PC-9 (cell line): ENCODE data around the gene AHCYL2. TPM values are rescaled to one million over a fixed set of nuclear protein-coding genes. Genes with fewer than 3 reads are reported as not detected.

Source experiments
- BruUV-seq: library from RNA; stranded (reverse); fragments of 400-500 nt; replicated peaks from 2 replicates; lab custom pipeline; 2021; lab: Mats Ljungman, UMichigan
- CTCF ChIA-PET: fragments of 300-600 bp; sonication (Branson Sonifier 250); formaldehyde crosslinking; loops from one replicate; lab custom pipeline; 2022; ENCODE audit warnings: antibody characterized with exemption; lab: Charles Lee
- POLR2A ChIA-PET: fragments of 300-600 bp; sonication (Branson Sonifier 250); formaldehyde crosslinking; loops from one replicate; lab custom pipeline; 2022; ENCODE audit warnings: antibody characterized with exemption; ENCODE audit not compliant: unreplicated experiment; lab: Charles Lee
- DNase-seq, 2 experiments: peaks; one replicate each; pipeline versions ENCODE4 v3.0.0 to v3.0.0-alpha.2; 2015 to 2022; ENCODE audit warnings: mixed read lengths in 1 of 2
- H2AFZ ChIP-seq: fragments of 200-600 bp; sonication (generic); 2 replicates; pipeline ENCODE4 v1.8.1; 2017; ENCODE audit warnings: antibody characterized with exemption
- H3F3A ChIP-seq: fragments of 200-600 bp; sonication (generic); 2 replicates; pipeline ENCODE4 v1.8.1; 2017; ENCODE audit warnings: antibody characterized with exemption, mild to moderate bottlenecking, low read depth; ENCODE audit not compliant: insufficient read depth
- H3K27ac ChIP-seq: fragments of 200-600 bp; sonication (generic); 2 replicates; pipeline ENCODE4 v1.6.1; 2016; ENCODE audit warnings: mixed run types
- H3K27me3 ChIP-seq: fragments of 200-600 bp; sonication (generic); 2 replicates; pipeline ENCODE4 v1.6.1; 2016; ENCODE audit warnings: low read depth, mixed run types; ENCODE audit not compliant: insufficient read depth
- H3K36me3 ChIP-seq: fragments of 200-600 bp; sonication (generic); 2 replicates; pipeline ENCODE4 v1.6.1; 2016; ENCODE audit warnings: low read depth, mixed run types
- H3K4me1 ChIP-seq: fragments of 200-600 bp; sonication (generic); replicated peaks from 2 replicates; pipeline ENCODE4 v1.6.1; 2016; ENCODE audit warnings: mixed run types; ENCODE audit not compliant: insufficient read depth
- H3K4me2 ChIP-seq: fragments of 200-600 bp; sonication (generic); 2 replicates; pipeline ENCODE4 v1.6.1; 2017; ENCODE audit warnings: mixed run types
- H3K4me3 ChIP-seq: fragments of 200-600 bp; sonication (generic); 2 replicates; pipeline ENCODE4 v1.6.1; 2016; ENCODE audit warnings: mixed run types
- H3K79me2 ChIP-seq: fragments of 200-600 bp; sonication (generic); 2 replicates; pipeline ENCODE4 v1.6.1; 2017; ENCODE audit warnings: low read depth, mixed run types
- H3K9me2 ChIP-seq: fragments of 200-600 bp; sonication (generic); 2 replicates; pipeline ENCODE4 v1.8.1; 2017; ENCODE audit warnings: mild to moderate bottlenecking; ENCODE audit not compliant: insufficient read depth
- H3K9me3 ChIP-seq: fragments of 200-600 bp; sonication (generic); 2 replicates; pipeline ENCODE4 v1.8.1; 2016; ENCODE audit warnings: low read depth; ENCODE audit not compliant: insufficient read depth
- H4K20me1 ChIP-seq: fragments of 200-600 bp; sonication (generic); 2 replicates; pipeline ENCODE4 v1.8.1; 2017; ENCODE audit not compliant: insufficient read depth
- EZH2 ChIP-seq: fragments of 200-600 bp; sonication (generic); IDR thresholded peaks from 2 replicates; pipeline ENCODE4 v1.8.0; 2017; ENCODE audit warnings: antibody characterized with exemption, low read depth
- intact Hi-C: fragments of 100-400 bp; cut with micrococcal nuclease; formaldehyde crosslinking; loops from one replicate; pipeline ENCODE4 v1.10.0; 2022; ENCODE audit not compliant: unreplicated experiment
- total RNA-seq: library from RNA; stranded (reverse); gene quantifications from 2 replicates; pipeline ENCODE4 v1.2.3, GENCODE V29; 2021
- TF ChIP-seq, protein P1 (sequence below): fragments of 200-600 bp; sonication (generic); conservative IDR thresholded peaks from 2 replicates; pipeline ENCODE4 v1.6.1; 2017; ENCODE audit warnings: mixed run types, antibody characterized with exemption, mild to moderate bottlenecking, moderate library complexity

AHCYL2 gene
- total RNA-seq, 1 experiment from 2014 or later: 15.7 TPM

DNA sequence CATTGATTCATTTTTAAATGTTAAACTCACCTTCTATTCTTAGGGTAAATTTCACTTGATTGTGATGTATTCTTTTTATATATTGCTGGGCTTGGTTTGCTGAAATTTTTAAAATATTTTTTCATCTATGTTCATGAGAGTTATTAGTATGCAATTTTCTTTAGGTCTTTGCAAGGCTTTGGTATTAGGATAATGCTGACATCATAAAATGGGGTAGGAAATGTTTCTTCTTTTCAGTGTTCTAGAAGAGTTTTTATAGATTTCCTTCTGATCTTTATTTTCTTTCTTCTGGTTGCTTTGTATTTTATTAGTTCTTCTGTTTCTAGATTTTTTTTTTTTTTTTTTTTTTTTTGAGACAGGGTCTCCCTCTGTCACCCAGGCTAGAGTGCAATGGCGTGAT lies 56.3 kb downstream of the AHCYL2 start:
- BruUV-seq: no TSS peak
- DNase-seq: no peak
- Histone ChIP-seq H3F3A (no peaks in the 10 kb centered on the region), H2AFZ (no peak overlapping the region), H3K27ac (no peak overlapping the region), H3K36me3 (no peaks in the 10 kb centered on the region), H3K79me2 (no peaks in the 10 kb centered on the region), H4K20me1 (no peaks in the 10 kb centered on the region), H3K27me3 (no peaks in the 10 kb centered on the region), H3K4me2 (no peak overlapping the region), H3K4me1 (peaks cover 6% of the 10 kb centered on the region; the same call in 1 of the 2 replicates), H3K9me3 (no peaks in the 10 kb centered on the region), H3K4me3 (no peak overlapping the region), H3K9me2 (no peaks in the 10 kb centered on the region)
- intact Hi-C loops: no loop called here
- CTCF ChIA-PET: no interaction called here
- no peak for TF ChIP-seq EZH2
- TF ChIP-seq, protein P1, sequence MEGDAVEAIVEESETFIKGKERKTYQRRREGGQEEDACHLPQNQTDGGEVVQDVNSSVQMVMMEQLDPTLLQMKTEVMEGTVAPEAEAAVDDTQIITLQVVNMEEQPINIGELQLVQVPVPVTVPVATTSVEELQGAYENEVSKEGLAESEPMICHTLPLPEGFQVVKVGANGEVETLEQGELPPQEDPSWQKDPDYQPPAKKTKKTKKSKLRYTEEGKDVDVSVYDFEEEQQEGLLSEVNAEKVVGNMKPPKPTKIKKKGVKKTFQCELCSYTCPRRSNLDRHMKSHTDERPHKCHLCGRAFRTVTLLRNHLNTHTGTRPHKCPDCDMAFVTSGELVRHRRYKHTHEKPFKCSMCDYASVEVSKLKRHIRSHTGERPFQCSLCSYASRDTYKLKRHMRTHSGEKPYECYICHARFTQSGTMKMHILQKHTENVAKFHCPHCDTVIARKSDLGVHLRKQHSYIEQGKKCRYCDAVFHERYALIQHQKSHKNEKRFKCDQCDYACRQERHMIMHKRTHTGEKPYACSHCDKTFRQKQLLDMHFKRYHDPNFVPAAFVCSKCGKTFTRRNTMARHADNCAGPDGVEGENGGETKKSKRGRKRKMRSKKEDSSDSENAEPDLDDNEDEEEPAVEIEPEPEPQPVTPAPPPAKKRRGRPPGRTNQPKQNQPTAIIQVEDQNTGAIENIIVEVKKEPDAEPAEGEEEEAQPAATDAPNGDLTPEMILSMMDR: no peak
- POLR2A ChIA-PET: no interaction called here

DNA sequence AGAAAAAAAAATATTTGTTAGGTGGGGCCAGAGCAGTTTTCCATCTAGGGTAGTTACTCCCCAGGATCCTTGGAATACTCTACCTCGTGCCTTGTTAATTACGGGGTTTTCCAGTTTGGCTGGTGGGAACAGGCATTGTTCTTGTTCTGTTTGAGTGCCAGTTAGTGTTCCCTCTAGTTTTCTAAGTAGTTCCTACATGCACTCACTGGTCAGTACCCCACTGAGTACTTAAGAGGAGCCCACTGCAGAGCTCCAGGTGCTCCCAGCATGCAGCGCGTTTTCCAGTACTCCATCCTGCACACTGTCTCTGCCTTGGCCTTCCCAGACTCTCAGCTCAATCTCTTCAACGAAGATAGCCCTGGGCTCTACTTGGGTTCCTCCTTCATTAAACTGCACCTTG lies 58.0 kb downstream of the AHCYL2 start:
- no peaks in the 10 kb centered on the region for H3K9me2 ChIP-seq
- intact Hi-C loops: no loop called here

GRCh38 chr7:129283936-129284335 lies 59.1 kb downstream of the AHCYL2 start:
- BruUV-seq: no TSS peak
- no peaks in the 10 kb centered on the region for H3F3A ChIP-seq
- no peaks in the 10 kb centered on the region for H3K27me3 ChIP-seq
- DNase-seq: no peak
- intact Hi-C loops: no loop called here
- ChIA-PET CTCF (interaction anchor here (1.1 kb wide), 1 partner anchor 84 kb away, joined by 4 read pairs; no protein-coding TSS in a partner anchor), POLR2A (interaction anchor here (0.6 to 0.7 kb wide), 2 partner anchors 59 to 1320 kb away, joined by 4 to 7 read pairs; partner anchors contain the start of gene AHCYL2)
- H2AFZ ChIP-seq: no peak overlapping the region
- no peak overlapping the region for H3K27ac ChIP-seq
- no peaks in the 10 kb centered on the region for H3K9me3 ChIP-seq
- no peak overlapping the region for H3K4me3 ChIP-seq
- H3K36me3 ChIP-seq: no peaks in the 10 kb centered on the region
- H3K4me2 ChIP-seq: no peak overlapping the region
- no peaks in the 10 kb centered on the region for H3K9me2 ChIP-seq
- no peaks in the 10 kb centered on the region for H3K79me2 ChIP-seq
- peaks cover 6% of the 10 kb centered on the region; the same call in 1 of the 2 replicates for H3K4me1 ChIP-seq
- no peaks in the 10 kb centered on the region for H4K20me1 ChIP-seq
- no peak for TF ChIP-seq EZH2
- TF ChIP-seq, protein P1: no peak

More for the DNA sequence above, 58.0 kb downstream of the AHCYL2 start:
- H3K4me2 ChIP-seq: no peak overlapping the region
- no peaks in the 10 kb centered on the region for H3K27me3 ChIP-seq
- no TSS peak for BruUV-seq
- H3F3A ChIP-seq: no peaks in the 10 kb centered on the region
- no peak for DNase-seq
- H3K36me3 ChIP-seq: no peaks in the 10 kb centered on the region
- H3K27ac ChIP-seq: no peak overlapping the region
- ChIA-PET CTCF (no interaction called here), POLR2A (no interaction called here)
- H3K4me3 ChIP-seq: no peak overlapping the region
- H4K20me1 ChIP-seq: no peaks in the 10 kb centered on the region
- TF ChIP-seq, protein P1: no peak
- TF ChIP-seq EZH2: no peak
- peaks cover 6% of the 10 kb centered on the region; the same call in 1 of the 2 replicates for H3K4me1 ChIP-seq
- no peaks in the 10 kb centered on the region for H3K9me3 ChIP-seq
- H2AFZ ChIP-seq: no peak overlapping the region
- H3K79me2 ChIP-seq: no peaks in the 10 kb centered on the region
